Trophoblast cell (in vitro differentiated cells and primary cell): ENCODE measurements around the gene HOXD8.

Experiments
- DNase-seq, 2 donors: peaks; one replicate each; pipeline ENCODE4 v3.0.0-alpha.2; 2016
- H2AFZ ChIP-seq: 2 replicates; pipeline ENCODE4 v1.6.1; 2013; ENCODE audit warnings: low read length, moderate library complexity, mild to moderate bottlenecking; ENCODE audit not compliant: insufficient read depth, poor library complexity
- H2AK5ac ChIP-seq: 2 replicates; pipeline ENCODE4 v1.6.1; 2013; ENCODE audit warnings: mild to moderate bottlenecking, low read length
- H2BK120ac ChIP-seq: 2 replicates; pipeline ENCODE4 v1.6.1; 2013; ENCODE audit warnings: low read length, mild to moderate bottlenecking, moderate library complexity; ENCODE audit not compliant: insufficient read depth, poor library complexity
- H2BK12ac ChIP-seq: 2 replicates; pipeline ENCODE4 v1.6.1; 2013; ENCODE audit warnings: mild to moderate bottlenecking, low read length, moderate library complexity
- H2BK5ac ChIP-seq: 2 replicates; pipeline ENCODE4 v1.6.1; 2013; ENCODE audit warnings: low read length, low read depth, moderate library complexity, mild to moderate bottlenecking; ENCODE audit not compliant: poor library complexity
- H3K14ac ChIP-seq: 2 replicates; pipeline ENCODE4 v1.6.1; 2013; ENCODE audit warnings: mild to moderate bottlenecking, low read length
- H3K18ac ChIP-seq: 2 replicates; pipeline ENCODE4 v1.6.1; 2013; ENCODE audit warnings: mild to moderate bottlenecking, low read length
- H3K23ac ChIP-seq: 2 replicates; pipeline ENCODE4 v1.6.1; 2013; ENCODE audit warnings: low read length
- H3K27ac ChIP-seq: 2 replicates; pipeline ENCODE4 v1.5.1; 2013; ENCODE audit warnings: low read depth, mild to moderate bottlenecking, inconsistent platforms, low read length, moderate library complexity
- H3K27me3 ChIP-seq: 2 replicates; pipeline ENCODE4 v1.6.1; 2013; ENCODE audit warnings: inconsistent platforms, mild to moderate bottlenecking, low read length, moderate library complexity; ENCODE audit not compliant: insufficient read depth
- H3K36me3 ChIP-seq, 2 experiments: 1 replicate in 1 of 2; 2 replicates in 1 of 2; pipeline ENCODE4 v1.6.1; 2013; ENCODE audit warnings: low read length in 2 of 2, mild to moderate bottlenecking in 2 of 2, moderate library complexity in 1 of 2; ENCODE audit not compliant: insufficient read depth in 2 of 2, control insufficient read depth in 1 of 2
- H3K4ac ChIP-seq: 2 replicates; pipeline ENCODE4 v1.6.1; 2013; ENCODE audit warnings: low read depth, mild to moderate bottlenecking, low read length, moderate library complexity
- H3K4me1 ChIP-seq, 2 experiments: 1 replicate in 1 of 2; 2 replicates in 1 of 2; pipeline ENCODE4 v1.6.1; 2013; ENCODE audit warnings: low read length in 2 of 2, mild to moderate bottlenecking in 2 of 2, moderate library complexity in 1 of 2; ENCODE audit not compliant: insufficient read depth in 2 of 2, control insufficient read depth in 1 of 2
- H3K4me2 ChIP-seq: 2 replicates; pipeline ENCODE4 v1.6.1; 2013; ENCODE audit warnings: inconsistent platforms, mild to moderate bottlenecking, low read length, moderate library complexity
- H3K4me3 ChIP-seq: 2 replicates; pipeline ENCODE4 v1.5.1; 2013; ENCODE audit warnings: mild to moderate bottlenecking, low read depth, low read length, inconsistent platforms
- H3K79me1 ChIP-seq: one replicate; pipeline ENCODE4 v1.6.1; 2013; ENCODE audit warnings: low read length
- H3K79me2 ChIP-seq: 2 replicates; pipeline ENCODE4 v1.6.1; 2013; ENCODE audit warnings: low read length, mild to moderate bottlenecking; ENCODE audit not compliant: control insufficient read depth, insufficient read depth, poor library complexity
- H3K9ac ChIP-seq: 2 replicates; pipeline ENCODE4 v1.6.1; 2013; ENCODE audit warnings: mild to moderate bottlenecking, low read length
- H3K9me3 ChIP-seq: 2 replicates; pipeline ENCODE4 v1.6.1; 2013; ENCODE audit warnings: low read depth, mild to moderate bottlenecking, control low read depth, inconsistent platforms, low read length; ENCODE audit not compliant: insufficient read depth
- H4K12ac ChIP-seq: 2 replicates; pipeline ENCODE4 v1.6.1; 2013; ENCODE audit warnings: low read depth, mild to moderate bottlenecking, low read length, moderate library complexity
- H4K8ac ChIP-seq: 2 replicates; pipeline ENCODE4 v1.6.1; 2013; ENCODE audit warnings: low read depth, mild to moderate bottlenecking, low read length, moderate library complexity
- H4K91ac ChIP-seq: one replicate; pipeline ENCODE4 v1.6.1; 2013; ENCODE audit warnings: low read depth, mild to moderate bottlenecking, low read length, moderate library complexity
- WGBS: extraction: QIAGEN DNeasy Blood & Tissue Kit; methylation state at CpG from one replicate; pipeline ENCODE4 v1.1.7; 2013; ENCODE audit warnings: missing lambda C conversion rate; ENCODE audit not compliant: insufficient read length, insufficient coverage; ENCODE audit errors: extremely low coverage; 5-methylcytosine and 5-hydroxymethylcytosine counted together

Gene HOXD8

DNA sequence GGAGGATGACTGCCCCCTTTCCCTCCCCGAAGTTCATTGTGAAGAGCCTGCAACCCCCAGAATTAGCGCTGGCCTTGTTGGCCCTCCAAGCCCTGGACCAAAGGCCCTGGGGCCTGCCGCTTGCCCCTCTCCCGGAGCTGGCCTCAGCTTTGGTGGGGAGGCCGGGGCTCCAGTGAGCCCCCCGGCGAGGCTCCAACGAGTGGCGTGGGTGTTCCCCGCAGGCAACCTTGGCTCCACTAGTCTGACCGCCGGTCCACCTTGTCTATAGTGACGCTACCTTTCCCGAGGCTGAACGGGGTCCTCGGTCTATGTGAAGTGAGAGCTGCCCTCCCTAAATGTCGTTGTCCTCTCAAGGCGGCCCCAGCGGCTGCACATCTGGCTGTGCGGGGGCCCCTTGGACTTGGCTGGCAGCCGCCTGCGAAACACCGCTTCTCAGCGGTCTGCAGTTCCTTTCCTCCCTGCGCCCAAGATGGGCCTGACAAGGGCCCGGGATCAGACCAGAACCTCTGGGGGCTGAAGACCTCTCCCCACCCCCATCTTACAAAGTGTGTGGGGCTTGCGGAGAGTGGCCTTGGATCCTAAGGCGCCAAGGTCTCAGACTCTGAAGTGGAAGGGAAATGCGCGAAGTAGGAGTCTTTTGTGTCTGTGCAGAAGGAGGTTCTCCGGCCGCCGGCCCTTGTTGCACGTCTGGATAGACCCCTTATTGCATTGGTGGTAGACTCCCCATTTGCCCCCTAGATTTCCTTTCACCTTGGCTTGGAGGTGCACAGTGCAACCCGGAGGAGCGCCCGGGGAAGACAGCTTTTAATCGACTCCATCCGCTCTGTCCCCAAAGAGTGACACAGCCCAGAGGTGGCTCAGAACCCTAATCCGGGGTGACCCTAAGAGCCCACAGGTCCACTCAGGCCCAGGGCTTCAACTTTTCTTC is 16.9 kb upstream of the HOXD8 start:
- Histone ChIP-seq H2AK5ac (no peak overlapping the region), H3K79me2 (no peaks in the 10 kb centered on the region), H3K18ac (no peak overlapping the region), H4K8ac (no peak overlapping the region), H3K27me3 (peaks cover 78% of the 10 kb centered on the region), H3K27ac (no peak overlapping the region), H3K4me2 (no peak overlapping the region), H3K4me1 (no peaks in the 10 kb centered on the region), H3K4ac (no peak overlapping the region), H3K23ac (no peak overlapping the region), H3K79me1 (no peaks in the 10 kb centered on the region), H2AFZ (no peak overlapping the region), H2BK120ac (no peak overlapping the region), H4K91ac (no peak overlapping the region), H2BK5ac (no peak overlapping the region), H4K12ac (no peak overlapping the region), H3K14ac (no peak overlapping the region), H3K9me3 (peaks cover 24% of the 10 kb centered on the region), H3K4me3 (no peak overlapping the region), H3K9ac (no peak overlapping the region), H2BK12ac (no peak overlapping the region), H3K36me3 (no peaks in the 10 kb centered on the region)
- WGBS: no CpG with 5 or more reads among the region's 40 CpGs
- DNase-seq: no peak

DNA sequence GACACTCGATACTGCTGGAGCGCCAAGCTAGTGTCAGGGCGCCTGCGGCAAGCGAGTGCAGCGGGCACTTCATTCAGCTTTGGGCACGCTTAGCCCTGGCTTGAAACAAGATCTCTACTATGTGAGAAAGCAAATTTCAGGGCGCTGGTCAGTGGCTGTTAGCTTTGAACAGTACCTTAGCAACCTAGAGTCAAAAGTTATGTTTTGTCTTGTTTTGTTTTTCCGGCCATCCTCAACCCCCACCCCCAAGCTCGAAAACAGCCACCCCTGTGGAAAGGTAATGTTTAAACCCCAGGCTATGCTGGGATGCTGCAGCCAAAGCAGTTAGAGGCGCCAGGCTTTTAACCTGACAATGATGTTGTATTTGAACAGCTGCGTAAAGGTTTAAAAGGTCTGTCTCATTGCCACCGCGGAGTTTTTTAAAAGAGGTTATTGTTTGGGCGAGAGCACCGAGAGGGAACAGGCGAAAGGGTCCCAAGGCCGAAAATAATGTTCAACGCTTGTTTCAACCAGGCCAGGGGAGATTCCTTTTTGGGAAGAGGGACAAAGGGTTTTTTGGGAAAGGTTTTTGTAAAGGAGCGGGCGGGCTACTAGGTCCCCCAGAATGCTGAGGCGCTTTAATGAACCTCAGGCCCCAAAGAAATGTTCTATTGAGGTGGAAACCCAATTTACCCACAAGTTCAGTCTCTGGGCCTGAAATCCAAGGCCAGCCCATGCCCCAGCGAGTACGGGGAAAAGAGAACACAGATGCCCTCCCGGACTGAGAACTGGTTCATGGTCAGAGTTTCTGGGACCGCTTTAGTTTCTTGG is 15.2 kb upstream of the HOXD8 start:
- H3K4me1 ChIP-seq: no peaks in the 10 kb centered on the region
- no peak overlapping the region for H3K23ac ChIP-seq
- no peak overlapping the region for H3K4ac ChIP-seq
- no peak overlapping the region for H4K91ac ChIP-seq
- H4K8ac ChIP-seq: no peak overlapping the region
- H2AK5ac ChIP-seq: no peak overlapping the region
- H3K27ac ChIP-seq: no peak overlapping the region
- H3K9ac ChIP-seq: no peak overlapping the region
- no peak overlapping the region for H2AFZ ChIP-seq
- H2BK5ac ChIP-seq: no peak overlapping the region
- peaks cover 76% of the 10 kb centered on the region for H3K27me3 ChIP-seq
- H4K12ac ChIP-seq: no peak overlapping the region
- no CpG with 5 or more reads among the region's 26 CpGs for WGBS
- H2BK120ac ChIP-seq: no peak overlapping the region
- no peaks in the 10 kb centered on the region for H3K79me1 ChIP-seq
- no peak for DNase-seq
- no peak overlapping the region for H3K4me2 ChIP-seq
- H3K18ac ChIP-seq: no peak overlapping the region
- no peak overlapping the region for H3K14ac ChIP-seq
- no peak overlapping the region for H3K4me3 ChIP-seq
- no peaks in the 10 kb centered on the region for H3K79me2 ChIP-seq
- peaks cover 24% of the 10 kb centered on the region for H3K9me3 ChIP-seq
- no peak overlapping the region for H2BK12ac ChIP-seq
- no peaks in the 10 kb centered on the region for H3K36me3 ChIP-seq

DNA sequence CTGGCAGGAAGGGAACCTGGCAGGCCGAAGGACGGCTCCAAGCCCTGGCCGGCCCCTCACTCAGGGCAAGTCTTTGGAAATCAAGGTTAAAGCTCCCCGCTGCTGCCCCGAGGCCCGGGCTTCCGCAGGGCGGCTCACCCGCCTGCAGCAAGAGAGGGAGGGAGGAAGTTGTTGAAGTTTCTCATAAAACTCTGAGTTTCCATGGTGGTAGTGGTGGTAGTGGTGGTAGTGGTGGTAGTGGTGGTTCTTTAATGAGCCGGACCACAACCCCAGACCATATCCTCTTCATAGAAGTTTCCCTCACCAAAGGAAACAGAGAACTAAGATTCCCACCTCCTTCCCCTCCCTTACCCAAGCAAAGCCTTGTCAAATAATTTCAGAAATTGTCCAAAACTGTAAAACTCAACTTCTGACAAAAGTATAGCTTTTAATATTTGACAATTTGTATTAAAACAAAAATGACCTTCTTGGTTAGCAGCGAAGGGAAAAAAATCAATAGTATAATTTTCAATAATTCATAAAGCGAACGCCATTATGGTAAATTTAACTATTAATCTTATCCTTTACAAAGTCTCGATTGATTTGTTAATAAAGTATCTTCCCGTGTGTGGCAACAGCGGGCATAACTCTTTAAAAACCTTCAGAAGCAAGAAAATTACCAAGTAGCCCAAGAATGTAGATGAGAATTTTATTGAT is 14.4 kb upstream of the HOXD8 start:
- peaks cover 24% of the 10 kb centered on the region for H3K9me3 ChIP-seq
- H2BK12ac ChIP-seq: no peak overlapping the region
- H3K79me2 ChIP-seq: no peaks in the 10 kb centered on the region
- H3K79me1 ChIP-seq: no peaks in the 10 kb centered on the region
- no peak overlapping the region for H2AK5ac ChIP-seq
- no peak overlapping the region for H4K91ac ChIP-seq
- no peak overlapping the region for H3K14ac ChIP-seq
- no peak overlapping the region for H4K8ac ChIP-seq
- H3K18ac ChIP-seq: no peak overlapping the region
- H3K4me1 ChIP-seq: no peaks in the 10 kb centered on the region
- no CpG with 5 or more reads among the region's 16 CpGs for WGBS
- no peak overlapping the region for H4K12ac ChIP-seq
- H3K9ac ChIP-seq: no peak overlapping the region
- H3K4ac ChIP-seq: no peak overlapping the region
- no peak overlapping the region for H3K23ac ChIP-seq
- no peak overlapping the region for H2BK120ac ChIP-seq
- H3K4me2 ChIP-seq: no peak overlapping the region
- H3K4me3 ChIP-seq: no peak overlapping the region
- no peak for DNase-seq
- no peak overlapping the region for H2BK5ac ChIP-seq
- peaks cover 74% of the 10 kb centered on the region for H3K27me3 ChIP-seq
- no peaks in the 10 kb centered on the region for H3K36me3 ChIP-seq
- H2AFZ ChIP-seq: no peak overlapping the region
- H3K27ac ChIP-seq: no peak overlapping the region
